SK-N-SH (cell line): ENCODE data around the gene SLC12A6.

Experiments used
- CTCF ChIP-seq: fragments of 200-600 bp; sonication (generic); IDR thresholded peaks from 2 replicates; pipeline ENCODE4 v1.6.1; 2017; ENCODE audit warnings: antibody characterized with exemption, mild to moderate bottlenecking, moderate library complexity
- EP300 ChIP-seq, 2 experiments: IDR thresholded peaks; 2 replicates each; pipeline versions ENCODE4 v1.4.0 to v1.6.1; 2012; ENCODE audit warnings: borderline replicate concordance in 1 of 2, low read depth in 1 of 2, low read length in 1 of 2
- FOXM1 ChIP-seq: IDR thresholded peaks from 2 replicates; pipeline ENCODE4 v1.4.0; 2012; ENCODE audit warnings: low read depth, mild to moderate bottlenecking
- GABPA ChIP-seq: IDR thresholded peaks from 2 replicates; pipeline ENCODE4 v1.4.0; 2012; ENCODE audit warnings: low read depth, mild to moderate bottlenecking
- MEF2A ChIP-seq: IDR thresholded peaks from 2 replicates; pipeline ENCODE4 v1.4.0; 2012; ENCODE audit warnings: low read depth, borderline replicate concordance
- POLR2AphosphoS5 ChIP-seq: IDR thresholded peaks from 2 replicates; pipeline ENCODE4 v1.6.1; 2012; ENCODE audit warnings: low read depth, low read length
- RAD21 ChIP-seq: IDR thresholded peaks from 2 replicates; pipeline ENCODE4 v1.6.1; 2012; ENCODE audit warnings: mild to moderate bottlenecking, low read length
- SIN3A ChIP-seq: IDR thresholded peaks from 2 replicates; pipeline ENCODE4 v1.6.1; 2012; ENCODE audit warnings: low read depth, mild to moderate bottlenecking, low read length, moderate library complexity, borderline replicate concordance
- TAF1 ChIP-seq: IDR thresholded peaks from 2 replicates; pipeline ENCODE4 v1.6.1; 2012; ENCODE audit warnings: low read depth, mild to moderate bottlenecking, low read length, moderate library complexity, borderline replicate concordance
- USF2 ChIP-seq: fragments of 150-350 bp; IDR thresholded peaks from 2 replicates; pipeline ENCODE4 v1.6.1; 2017; ENCODE audit warnings: antibody characterized with exemption, low read length, low read depth, borderline replicate concordance
- ZBTB33 ChIP-seq: IDR thresholded peaks from 2 replicates; pipeline ENCODE4 v1.4.0; 2012; ENCODE audit warnings: low read depth, borderline replicate concordance
- TF ChIP-seq, protein P1 (sequence below): fragments of 150-350 bp; IDR thresholded peaks from 2 replicates; pipeline ENCODE4 v1.6.1; 2016; ENCODE audit warnings: mild to moderate bottlenecking, low read depth, low read length
- TF ChIP-seq, protein P2 (sequence below): IDR thresholded peaks from 2 replicates; pipeline ENCODE4 v1.4.0; 2012; ENCODE audit warnings: low read depth, borderline replicate concordance

GRCh38 chr15:34246276-34246976 lies 91.2 kb downstream of the SLC12A6 start:
- TF ChIP-seq, protein P1, sequence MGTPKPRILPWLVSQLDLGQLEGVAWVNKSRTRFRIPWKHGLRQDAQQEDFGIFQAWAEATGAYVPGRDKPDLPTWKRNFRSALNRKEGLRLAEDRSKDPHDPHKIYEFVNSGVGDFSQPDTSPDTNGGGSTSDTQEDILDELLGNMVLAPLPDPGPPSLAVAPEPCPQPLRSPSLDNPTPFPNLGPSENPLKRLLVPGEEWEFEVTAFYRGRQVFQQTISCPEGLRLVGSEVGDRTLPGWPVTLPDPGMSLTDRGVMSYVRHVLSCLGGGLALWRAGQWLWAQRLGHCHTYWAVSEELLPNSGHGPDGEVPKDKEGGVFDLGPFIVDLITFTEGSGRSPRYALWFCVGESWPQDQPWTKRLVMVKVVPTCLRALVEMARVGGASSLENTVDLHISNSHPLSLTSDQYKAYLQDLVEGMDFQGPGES = no peak
- TF ChIP-seq EP300 (IDR thresholded peaks at IDR 0.05; ENCODE audit: borderline replicate concordance in 1 of 2, low read depth in 1 of 2, low read length in 1 of 2) = no peak
- no peak for TF ChIP-seq SIN3A
- no peak for TF ChIP-seq CTCF
- TF ChIP-seq FOXM1 = no peak
- no peak for TF ChIP-seq POLR2AphosphoS5
- no peak for TF ChIP-seq TAF1
- TF ChIP-seq USF2 = no peak
- no peak for TF ChIP-seq MEF2A
- no peak for TF ChIP-seq ZBTB33
- no peak for TF ChIP-seq RAD21
- TF ChIP-seq, protein P2, sequence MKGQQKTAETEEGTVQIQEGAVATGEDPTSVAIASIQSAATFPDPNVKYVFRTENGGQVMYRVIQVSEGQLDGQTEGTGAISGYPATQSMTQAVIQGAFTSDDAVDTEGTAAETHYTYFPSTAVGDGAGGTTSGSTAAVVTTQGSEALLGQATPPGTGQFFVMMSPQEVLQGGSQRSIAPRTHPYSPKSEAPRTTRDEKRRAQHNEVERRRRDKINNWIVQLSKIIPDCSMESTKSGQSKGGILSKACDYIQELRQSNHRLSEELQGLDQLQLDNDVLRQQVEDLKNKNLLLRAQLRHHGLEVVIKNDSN = no peak
- TF ChIP-seq GABPA = no peak
